ENCODE results near the gene DHX16.

DNA sequence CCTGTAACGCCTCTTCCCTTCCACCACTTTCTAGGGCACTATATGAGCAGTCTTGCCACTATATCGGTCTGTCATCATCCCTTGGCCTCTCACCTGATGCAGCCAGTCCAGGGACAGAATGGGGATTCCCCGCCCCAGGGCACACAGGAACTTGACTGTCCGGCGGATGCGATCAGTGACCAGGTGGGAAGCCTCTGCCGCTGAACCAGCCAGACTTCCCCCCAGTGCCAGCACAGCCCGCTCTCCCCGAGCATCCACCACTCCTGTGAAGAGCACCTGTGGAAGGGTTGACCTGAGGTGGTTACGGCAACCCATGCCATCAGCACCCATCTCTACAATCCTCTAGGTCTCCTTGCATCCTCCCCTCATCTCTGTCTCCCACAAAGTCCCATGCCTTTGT, 30.2 kb upstream of the DHX16 start:
- TF ChIP-seq, protein P1, sequence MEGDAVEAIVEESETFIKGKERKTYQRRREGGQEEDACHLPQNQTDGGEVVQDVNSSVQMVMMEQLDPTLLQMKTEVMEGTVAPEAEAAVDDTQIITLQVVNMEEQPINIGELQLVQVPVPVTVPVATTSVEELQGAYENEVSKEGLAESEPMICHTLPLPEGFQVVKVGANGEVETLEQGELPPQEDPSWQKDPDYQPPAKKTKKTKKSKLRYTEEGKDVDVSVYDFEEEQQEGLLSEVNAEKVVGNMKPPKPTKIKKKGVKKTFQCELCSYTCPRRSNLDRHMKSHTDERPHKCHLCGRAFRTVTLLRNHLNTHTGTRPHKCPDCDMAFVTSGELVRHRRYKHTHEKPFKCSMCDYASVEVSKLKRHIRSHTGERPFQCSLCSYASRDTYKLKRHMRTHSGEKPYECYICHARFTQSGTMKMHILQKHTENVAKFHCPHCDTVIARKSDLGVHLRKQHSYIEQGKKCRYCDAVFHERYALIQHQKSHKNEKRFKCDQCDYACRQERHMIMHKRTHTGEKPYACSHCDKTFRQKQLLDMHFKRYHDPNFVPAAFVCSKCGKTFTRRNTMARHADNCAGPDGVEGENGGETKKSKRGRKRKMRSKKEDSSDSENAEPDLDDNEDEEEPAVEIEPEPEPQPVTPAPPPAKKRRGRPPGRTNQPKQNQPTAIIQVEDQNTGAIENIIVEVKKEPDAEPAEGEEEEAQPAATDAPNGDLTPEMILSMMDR (IDR thresholded peaks at IDR 0.05), result no peak
- TF ChIP-seq EZH2phosphoT487 (IDR thresholded peaks at IDR 0.05) (no peak), EZH2 (IDR thresholded peaks at IDR 0.05) (no peak)

All from neural progenitor cell (in vitro differentiated cells).